Suprapubic skin (tissue), 4 donors: ENCODE data around the gene PHTF2.

ENCODE experiments used
- EP300 ChIP-seq: sonication (generic); formaldehyde crosslinking; IDR thresholded peaks from one replicate; pipeline ENCODE4 v1.6.1; 2017; ENCODE audit warnings: antibody characterized with exemption
- POLR2A ChIP-seq, 2 donors: fragments of 450-650 bp; IDR thresholded peaks; one replicate each; pipeline ENCODE4 v1.6.1; 2017; ENCODE audit warnings: antibody characterized with exemption in 2 of 2, mild to moderate bottlenecking in 2 of 2, moderate library complexity in 2 of 2
- POLR2AphosphoS5 ChIP-seq, 3 donors: sonication (generic); formaldehyde crosslinking; IDR thresholded peaks; one replicate each; pipeline ENCODE4 v1.6.1; 2017; ENCODE audit warnings: antibody characterized with exemption in 3 of 3
- TF ChIP-seq, protein P1 (sequence below), 2 donors: fragments of 200-600 bp in 1 of 2; fragments of 450-650 bp in 1 of 2; sonication (generic) in 1 of 2; IDR thresholded peaks; one replicate each; pipeline ENCODE4 v1.5.1; 2016 to 2019; ENCODE audit warnings: antibody characterized with exemption in 2 of 2, mild to moderate bottlenecking in 1 of 2, moderate library complexity in 1 of 2

DNA sequence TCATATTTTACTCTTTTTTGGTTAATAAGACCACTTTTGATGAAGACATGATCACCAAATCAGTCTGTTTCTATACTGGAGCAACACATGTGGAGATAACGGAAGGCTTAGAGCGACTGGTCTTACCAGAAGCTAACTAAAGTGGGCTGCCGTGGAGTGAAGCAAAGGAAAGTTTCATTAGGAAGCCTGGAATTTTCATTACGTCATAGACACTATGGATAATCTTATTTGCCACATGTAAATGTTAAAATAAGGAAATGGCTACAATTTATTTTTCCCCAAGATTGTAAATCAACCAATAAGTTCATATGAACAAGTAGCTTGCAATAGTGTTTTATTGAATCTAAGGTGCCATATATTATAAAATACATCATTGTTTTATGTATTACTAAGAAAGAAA lies 185.4 kb downstream of the PHTF2 start:
- TF ChIP-seq POLR2AphosphoS5 (IDR thresholded peaks at IDR 0.05), result no peak
- TF ChIP-seq, protein P1, sequence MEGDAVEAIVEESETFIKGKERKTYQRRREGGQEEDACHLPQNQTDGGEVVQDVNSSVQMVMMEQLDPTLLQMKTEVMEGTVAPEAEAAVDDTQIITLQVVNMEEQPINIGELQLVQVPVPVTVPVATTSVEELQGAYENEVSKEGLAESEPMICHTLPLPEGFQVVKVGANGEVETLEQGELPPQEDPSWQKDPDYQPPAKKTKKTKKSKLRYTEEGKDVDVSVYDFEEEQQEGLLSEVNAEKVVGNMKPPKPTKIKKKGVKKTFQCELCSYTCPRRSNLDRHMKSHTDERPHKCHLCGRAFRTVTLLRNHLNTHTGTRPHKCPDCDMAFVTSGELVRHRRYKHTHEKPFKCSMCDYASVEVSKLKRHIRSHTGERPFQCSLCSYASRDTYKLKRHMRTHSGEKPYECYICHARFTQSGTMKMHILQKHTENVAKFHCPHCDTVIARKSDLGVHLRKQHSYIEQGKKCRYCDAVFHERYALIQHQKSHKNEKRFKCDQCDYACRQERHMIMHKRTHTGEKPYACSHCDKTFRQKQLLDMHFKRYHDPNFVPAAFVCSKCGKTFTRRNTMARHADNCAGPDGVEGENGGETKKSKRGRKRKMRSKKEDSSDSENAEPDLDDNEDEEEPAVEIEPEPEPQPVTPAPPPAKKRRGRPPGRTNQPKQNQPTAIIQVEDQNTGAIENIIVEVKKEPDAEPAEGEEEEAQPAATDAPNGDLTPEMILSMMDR (IDR thresholded peaks at IDR 0.05), result no peak
- TF ChIP-seq POLR2A (IDR thresholded peaks at IDR 0.05), result no peak
- no peak for TF ChIP-seq EP300
